Stimulated activated naive CD4-positive, alpha-beta T cell (primary cell): ENCODE results near the gene NPAS3.

Source experiments
- DNase-seq, 6 experiments: peaks; one replicate each; lab custom pipeline; 2025; lab: John Stamatoyannopoulos, UW

NPAS3 gene

GRCh38 chr14:33332497-33332896 is 393.8 kb downstream of the NPAS3 start:
- DNase-seq, result no peak

GRCh38 chr14:33335366-33335765 is 396.7 kb downstream of the NPAS3 start:
- no peak for DNase-seq

GRCh38 chr14:33342299-33342974 is 403.8 kb downstream of the NPAS3 start:
- DNase-seq, result no peak

- no peak for DNase-seq
Measured at GRCh38 chr14:33343016-33343415, 404.3 kb downstream of the NPAS3 start.

GRCh38 chr14:33347796-33348195 is 409.1 kb downstream of the NPAS3 start:
- no peak for DNase-seq

- no peak for DNase-seq
Measured at GRCh38 chr14:33348510-33348909, 409.8 kb downstream of the NPAS3 start.

GRCh38 chr14:33349871-33350270 is 411.2 kb downstream of the NPAS3 start:
- DNase-seq, result no peak

GRCh38 chr14:33350366-33350990 is 411.8 kb downstream of the NPAS3 start:
- DNase-seq, result no peak

GRCh38 chr14:33352821-33353220 is 414.1 kb downstream of the NPAS3 start:
- no peak for DNase-seq

GRCh38 chr14:33356181-33356580 is 417.5 kb downstream of the NPAS3 start:
- DNase-seq, result no peak

GRCh38 chr14:33357225-33358010 is 418.7 kb downstream of the NPAS3 start:
- DNase-seq, result no peak

- no peak for DNase-seq
Measured at GRCh38 chr14:33359288-33359881, 420.7 kb downstream of the NPAS3 start.

- DNase-seq, result no peak
Measured at GRCh38 chr14:33362934-33363333, 424.3 kb downstream of the NPAS3 start.

- DNase-seq, result no peak
Measured at GRCh38 chr14:33363682-33364081, 425.0 kb downstream of the NPAS3 start.

- no peak for DNase-seq
Measured at GRCh38 chr14:33364466-33364865, 425.8 kb downstream of the NPAS3 start.

- DNase-seq, result no peak
Measured at GRCh38 chr14:33369041-33369440, 430.4 kb downstream of the NPAS3 start.

GRCh38 chr14:33369972-33370371 is 431.3 kb downstream of the NPAS3 start:
- DNase-seq, result no peak

GRCh38 chr14:33370426-33370825 is 431.7 kb downstream of the NPAS3 start:
- no peak for DNase-seq

- no peak for DNase-seq
Measured at GRCh38 chr14:33375196-33375595, 436.5 kb downstream of the NPAS3 start.

- DNase-seq, result no peak
Measured at GRCh38 chr14:33375786-33376185, 437.1 kb downstream of the NPAS3 start.

- no peak for DNase-seq
Measured at GRCh38 chr14:33376510-33376909, 437.8 kb downstream of the NPAS3 start.

- no peak for DNase-seq
Measured at GRCh38 chr14:33377596-33378390, 439.1 kb downstream of the NPAS3 start.
